Stimulated activated effector memory CD8-positive, alpha-beta T cell treated with anti-CD3 and anti-CD28 coated beads, Interleukin-12 subunit alpha, Interleukin-12 subunit beta, amount 100 ng/mL, for 72 hours (primary cell): ENCODE data around the gene THBS1.

Source experiments
- ATAC-seq: fragments of 150-1000 bp; cut with Tn5 transposase; 2 replicates; pipeline ENCODE4 v1.10.0; 2021
- DNase-seq, 2 donors: peaks; one replicate each; pipeline ENCODE4 v3.0.0; 2021 to 2022; ENCODE audit warnings: low spot score in 2 of 2
- H3K27ac Mint-ChIP-seq: one replicate; pipeline ENCODE4 v1.8.0; 2022; ENCODE audit warnings: mild to moderate bottlenecking, mixed read lengths
- H3K36me3 Mint-ChIP-seq: one replicate; pipeline ENCODE4 v1.8.0; 2022; ENCODE audit warnings: mild to moderate bottlenecking, mixed read lengths
- H3K4me1 Mint-ChIP-seq: one replicate; pipeline ENCODE4 v1.8.0; 2022; ENCODE audit warnings: mixed read lengths
- H3K4me3 Mint-ChIP-seq: one replicate; pipeline ENCODE4 v1.8.0; 2022; ENCODE audit warnings: mild to moderate bottlenecking, mixed read lengths
- H3K9me3 Mint-ChIP-seq: one replicate; pipeline ENCODE4 v1.8.0; 2022; ENCODE audit warnings: mixed read lengths

The THBS1 gene

DNA sequence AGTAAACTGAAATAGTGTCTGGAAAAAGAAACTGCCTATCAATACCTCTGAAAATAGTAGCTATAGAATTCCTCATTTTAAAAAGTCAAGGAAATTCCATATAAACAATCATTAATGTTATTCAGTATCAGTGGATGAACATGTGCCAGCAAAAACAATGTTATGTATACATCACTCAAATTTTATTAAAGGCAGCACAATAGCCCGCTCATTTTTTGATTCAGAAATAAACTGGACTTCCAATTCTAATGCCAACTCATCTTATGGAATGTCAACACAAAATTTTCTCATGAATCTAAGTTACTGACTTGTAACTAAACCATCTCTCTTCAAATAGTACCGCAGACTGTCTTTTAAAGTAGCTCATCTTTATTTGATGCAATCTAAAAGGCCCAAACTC lies 19.0 kb downstream of the THBS1 start:
- Mint-ChIP-seq H3K9me3 (no peaks in the 10 kb centered on the region), H3K4me3 (no peak overlapping the region)

DNA sequence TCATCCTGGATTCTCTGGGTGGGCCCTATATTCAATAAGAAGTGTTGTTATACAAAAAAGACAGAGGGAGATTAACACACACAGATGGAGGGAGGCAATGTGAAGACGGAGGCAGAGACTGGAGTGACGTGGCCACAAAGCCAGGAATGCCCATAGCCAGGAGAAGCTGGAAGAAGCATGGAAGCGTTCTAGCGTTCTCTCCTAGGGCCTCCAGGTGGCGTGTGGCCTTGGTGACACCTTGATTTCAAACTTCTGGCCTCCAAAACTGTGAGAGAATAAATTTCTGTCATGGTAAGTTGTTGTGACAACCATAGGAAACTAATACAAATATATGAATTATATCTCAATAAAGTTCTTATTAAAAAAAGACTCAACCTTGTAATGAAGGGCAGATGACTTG lies 21.3 kb downstream of the THBS1 start:
- Mint-ChIP-seq H3K9me3 (no peaks in the 10 kb centered on the region), H3K4me3 (no peak overlapping the region), H3K4me1 (peaks cover 9% of the 10 kb centered on the region), H3K36me3 (no peaks in the 10 kb centered on the region), H3K27ac (no peak overlapping the region)
- no peak for ATAC-seq
- no peak for DNase-seq

More for the DNA sequence above, 19.0 kb downstream of the THBS1 start:
- H3K36me3 Mint-ChIP-seq, result no peaks in the 10 kb centered on the region
- H3K27ac Mint-ChIP-seq, result no peak overlapping the region
- H3K4me1 Mint-ChIP-seq, result peaks cover 2% of the 10 kb centered on the region
- ATAC-seq (no peak), DNase-seq (no peak)

DNA sequence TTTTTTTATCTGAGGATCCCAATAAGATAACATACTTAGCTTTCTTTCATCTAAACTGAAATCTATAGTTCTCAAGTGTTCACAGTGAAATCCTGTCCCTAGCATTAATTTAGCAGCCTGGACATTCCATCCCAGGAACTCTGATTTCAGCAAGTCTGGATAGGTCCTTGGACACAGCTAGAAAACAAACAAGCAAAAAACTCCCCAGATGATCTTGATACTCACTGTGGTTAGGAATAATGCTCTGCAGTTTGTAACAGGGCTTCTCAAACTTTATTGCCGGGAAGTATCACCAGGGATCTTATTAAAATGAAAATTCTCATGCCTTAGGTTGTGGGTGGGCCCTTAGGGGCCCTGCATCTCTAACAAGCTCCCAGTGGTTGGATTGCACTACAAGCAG lies 24.3 kb downstream of the THBS1 start:
- H3K36me3 Mint-ChIP-seq, result no peaks in the 10 kb centered on the region
- H3K9me3 Mint-ChIP-seq, result no peaks in the 10 kb centered on the region

DNA sequence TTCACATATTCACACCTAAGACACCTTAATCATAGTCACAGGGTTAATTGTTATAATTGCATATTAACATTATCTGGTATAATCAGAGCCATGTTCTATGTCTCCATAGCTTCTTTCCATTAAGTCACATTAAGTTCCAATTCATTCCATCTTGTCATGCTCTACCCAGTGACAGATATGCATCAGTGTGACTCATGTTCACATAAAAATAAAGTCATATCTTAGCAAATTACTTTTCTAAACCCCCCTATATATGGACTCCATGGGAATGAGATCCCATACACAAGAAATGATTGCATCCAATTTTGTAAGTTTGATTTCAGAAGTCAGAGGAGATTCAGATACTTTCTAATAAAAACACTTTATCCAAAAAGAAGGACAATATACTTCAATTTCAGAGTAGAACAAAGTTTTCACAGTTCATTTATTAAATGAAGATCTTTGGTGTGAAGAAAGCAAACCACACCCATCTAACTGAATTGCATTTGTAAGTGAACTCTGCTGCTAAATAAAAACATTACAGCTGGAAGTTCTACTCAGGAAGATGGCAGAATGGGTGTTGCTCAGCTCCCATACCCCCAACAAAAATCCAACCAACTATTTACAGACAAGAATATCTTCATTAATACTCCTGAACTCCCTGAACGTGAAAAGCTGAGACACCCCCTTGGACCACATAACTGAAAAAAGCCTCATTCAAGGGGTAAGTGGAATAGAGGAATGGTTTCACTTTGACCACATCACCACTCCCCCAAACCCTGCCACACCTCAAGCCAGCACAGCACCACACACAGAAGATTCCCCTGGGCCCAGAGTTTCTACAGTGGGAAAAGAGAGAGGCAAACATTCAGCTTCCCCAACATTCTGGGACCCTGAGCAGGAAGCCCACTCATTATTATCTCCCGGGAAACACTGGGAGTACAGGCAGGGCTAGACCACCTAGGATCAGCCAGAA lies 27.6 kb downstream of the THBS1 start:
- ATAC-seq, result no peak
- H3K27ac Mint-ChIP-seq, result no peak overlapping the region
- H3K4me3 Mint-ChIP-seq, result no peak overlapping the region
- peaks cover 12% of the 10 kb centered on the region for H3K9me3 Mint-ChIP-seq
- no peak for DNase-seq
- no peaks in the 10 kb centered on the region for H3K36me3 Mint-ChIP-seq
- peaks cover 24% of the 10 kb centered on the region for H3K4me1 Mint-ChIP-seq

More for the DNA sequence above, 24.3 kb downstream of the THBS1 start:
- Mint-ChIP-seq H3K27ac (no peak overlapping the region), H3K4me1 (peaks cover 24% of the 10 kb centered on the region), H3K4me3 (no peak overlapping the region)
- DNase-seq, result no peak
- no peak for ATAC-seq

DNA sequence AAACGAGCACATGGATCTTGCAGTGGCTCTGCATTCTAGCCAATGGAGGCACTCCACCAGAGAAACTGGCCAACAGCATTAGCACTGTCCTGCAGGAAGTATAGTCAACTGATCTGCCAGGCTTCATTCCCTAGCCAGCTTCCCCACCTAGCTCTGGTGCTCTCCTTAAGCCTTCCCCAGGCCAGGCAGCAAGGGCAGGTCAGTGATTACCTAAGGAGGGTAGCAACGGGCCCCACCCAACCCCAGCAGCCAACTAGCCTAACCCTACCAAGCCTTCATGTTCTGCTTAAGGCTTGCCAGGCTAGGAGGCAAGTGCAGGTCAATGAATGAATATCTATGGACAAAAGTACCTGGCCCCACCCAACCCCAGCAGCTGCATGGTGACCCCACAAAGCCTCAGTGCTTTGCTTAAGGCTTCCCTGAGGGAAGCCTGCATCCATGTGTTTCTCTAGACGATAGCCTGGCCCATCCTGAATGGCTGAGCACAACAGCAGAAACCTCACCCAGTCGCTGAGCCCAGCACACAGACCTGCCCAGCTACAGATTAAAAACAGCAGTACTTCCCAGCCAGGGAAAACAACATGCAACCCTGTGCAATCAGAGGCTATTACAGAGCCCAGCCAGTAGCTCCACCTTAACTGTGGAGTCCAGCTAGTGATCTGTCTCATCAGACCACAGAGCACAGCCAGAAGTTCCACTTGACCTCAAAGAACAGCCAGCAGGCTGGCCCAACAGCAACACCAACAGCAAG lies 28.5 kb downstream of the THBS1 start:
- ATAC-seq (no peak), DNase-seq (no peak)
- Mint-ChIP-seq H3K36me3 (no peaks in the 10 kb centered on the region), H3K27ac (no peak overlapping the region), H3K9me3 (peaks cover 13% of the 10 kb centered on the region), H3K4me1 (peaks cover 24% of the 10 kb centered on the region), H3K4me3 (no peak overlapping the region)

DNA sequence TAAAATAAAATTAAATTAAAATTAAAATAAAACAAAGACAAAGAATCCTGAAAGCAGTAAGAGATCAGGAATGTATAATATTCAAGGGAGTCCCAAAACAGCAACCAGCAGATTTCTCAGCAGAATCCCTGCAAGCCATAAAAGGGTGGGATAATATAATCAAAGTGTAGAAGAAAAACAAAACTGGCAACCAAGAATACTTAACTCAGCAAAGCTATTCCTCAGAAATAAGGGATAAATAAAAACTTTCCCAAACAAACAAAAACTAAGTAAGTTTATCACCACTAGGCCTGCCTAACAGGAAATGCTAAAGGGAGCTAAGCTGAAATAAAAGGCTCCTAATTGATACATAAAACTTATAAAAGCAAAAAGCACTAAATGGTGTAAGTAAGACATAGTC lies 29.8 kb downstream of the THBS1 start:
- H3K36me3 Mint-ChIP-seq, result no peaks in the 10 kb centered on the region
- H3K9me3 Mint-ChIP-seq, result peaks cover 13% of the 10 kb centered on the region
- H3K4me3 Mint-ChIP-seq, result no peak overlapping the region
- no peak for DNase-seq
- no peak overlapping the region for H3K27ac Mint-ChIP-seq
- peaks cover 16% of the 10 kb centered on the region for H3K4me1 Mint-ChIP-seq
- no peak for ATAC-seq

DNA sequence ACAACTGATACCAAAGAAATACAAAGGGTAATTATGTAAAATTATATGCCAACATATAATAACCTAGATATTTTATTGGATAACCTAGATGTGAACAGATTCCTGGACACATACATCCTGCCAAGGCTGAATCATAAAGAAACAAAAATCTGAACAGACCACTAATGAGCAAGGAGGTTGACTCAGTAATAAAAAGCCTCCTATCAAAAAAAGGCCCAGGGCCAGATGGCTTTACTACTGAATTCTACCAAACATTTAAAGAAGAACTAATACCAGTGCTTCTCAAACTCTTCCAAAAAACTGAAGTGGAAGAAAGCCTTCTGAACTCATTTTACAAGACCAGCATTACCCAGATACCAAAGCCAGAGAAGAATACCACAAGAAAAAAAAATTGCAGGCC lies 32.4 kb downstream of the THBS1 start:
- Mint-ChIP-seq H3K27ac (no peak overlapping the region), H3K36me3 (no peaks in the 10 kb centered on the region), H3K4me3 (no peak overlapping the region), H3K9me3 (peaks cover 17% of the 10 kb centered on the region), H3K4me1 (peaks cover 16% of the 10 kb centered on the region)
- ATAC-seq, result no peak
- DNase-seq, result no peak

DNA sequence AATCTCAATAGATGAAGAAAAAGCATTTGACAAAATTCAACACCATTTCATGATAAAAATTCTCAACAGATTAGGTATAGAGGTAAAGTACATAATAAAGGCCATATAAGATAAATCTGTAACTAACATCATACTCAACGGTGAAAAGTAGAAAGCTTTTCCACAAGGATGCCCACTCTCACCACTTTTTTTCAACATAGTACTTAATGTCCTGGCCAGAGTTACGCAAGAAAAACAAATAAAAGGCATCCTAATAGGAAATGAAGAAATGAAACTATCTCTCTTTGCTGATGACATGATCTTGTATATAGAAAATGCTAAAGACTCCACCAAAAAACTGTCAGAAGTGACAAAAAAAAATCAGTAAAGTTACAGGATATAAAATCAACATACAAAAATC lies 33.0 kb downstream of the THBS1 start:
- no peak overlapping the region for H3K4me3 Mint-ChIP-seq
- no peaks in the 10 kb centered on the region for H3K36me3 Mint-ChIP-seq

DNA sequence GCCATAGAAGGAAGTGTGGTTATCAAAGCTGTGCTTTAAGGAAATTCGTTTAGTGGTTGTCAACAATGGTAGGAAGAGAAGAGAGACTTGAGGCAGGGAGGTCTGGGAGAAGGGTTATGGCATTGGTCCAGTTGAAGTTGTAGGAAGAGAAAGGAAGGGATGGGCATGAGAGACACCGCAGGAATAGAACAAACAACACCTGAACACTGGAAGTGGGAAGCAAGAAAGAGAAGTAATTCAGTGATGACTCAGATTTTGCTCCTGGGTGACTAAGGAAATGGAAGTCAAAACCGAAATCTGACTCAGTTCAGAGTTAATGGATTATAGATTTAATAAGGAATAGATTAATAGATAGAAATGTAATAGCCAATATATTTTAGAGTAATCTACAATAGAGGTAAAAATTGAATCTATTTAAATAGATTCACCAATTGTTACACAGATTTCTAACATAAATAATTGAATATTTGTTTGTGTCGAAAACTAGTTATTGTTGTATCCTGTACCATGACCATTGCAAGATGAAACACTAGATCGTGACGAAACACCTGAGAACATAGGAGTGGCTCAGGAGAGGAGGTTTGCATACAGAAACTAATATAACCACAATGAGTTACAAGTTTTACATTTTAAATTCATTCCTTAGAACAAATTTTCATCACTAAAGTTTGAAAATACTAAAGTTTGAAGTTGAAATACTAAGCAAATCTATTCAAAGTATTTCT lies 36.0 kb downstream of the THBS1 start:
- ATAC-seq, result no peak
- Mint-ChIP-seq H3K36me3 (no peaks in the 10 kb centered on the region), H3K27ac (no peak overlapping the region)

More for the DNA sequence above, 33.0 kb downstream of the THBS1 start:
- peaks cover 17% of the 10 kb centered on the region for H3K9me3 Mint-ChIP-seq
- ATAC-seq, result no peak
- H3K27ac Mint-ChIP-seq, result no peak overlapping the region
- H3K4me1 Mint-ChIP-seq, result peaks cover 10% of the 10 kb centered on the region
- DNase-seq, result no peak

DNA sequence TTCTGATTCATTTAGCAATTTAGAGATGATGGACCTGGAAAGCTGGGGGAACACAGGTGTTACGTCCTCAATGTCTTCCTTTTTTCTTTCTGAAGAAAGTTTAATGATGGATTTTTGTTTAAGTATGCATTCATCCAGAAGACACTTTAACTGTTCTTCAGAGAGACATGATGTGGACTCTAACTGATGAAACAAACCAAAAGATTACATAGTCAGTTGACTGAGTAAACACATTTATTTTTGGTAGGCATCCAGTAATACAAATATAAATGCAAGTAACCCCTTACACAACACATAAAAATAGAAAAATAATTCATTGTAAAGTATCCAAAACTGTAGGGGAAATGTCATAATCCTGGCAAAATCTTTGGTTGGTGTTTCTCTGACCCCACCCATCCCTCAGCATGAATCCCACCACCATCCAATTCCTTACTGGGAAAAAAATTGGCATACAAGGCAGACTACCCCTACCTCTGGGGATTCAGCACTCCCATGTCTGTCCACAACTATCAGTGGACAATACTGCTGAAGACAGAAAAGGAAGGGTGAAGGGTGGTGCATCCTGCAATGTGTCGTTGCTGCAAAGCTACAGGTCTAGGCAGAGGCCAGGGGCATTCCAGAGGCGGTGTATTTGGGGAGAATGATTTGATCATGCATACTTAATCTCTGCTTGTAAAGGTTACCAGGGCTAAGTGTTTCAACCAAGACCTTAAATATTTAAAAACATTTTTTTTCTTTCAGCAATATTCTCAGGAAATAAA lies 37.4 kb downstream of the THBS1 start:
- no peak overlapping the region for H3K4me3 Mint-ChIP-seq
- ATAC-seq (no peak), DNase-seq (no peak)
- H3K27ac Mint-ChIP-seq, result no peak overlapping the region
- H3K36me3 Mint-ChIP-seq, result no peaks in the 10 kb centered on the region
- H3K4me1 Mint-ChIP-seq, result peaks cover 23% of the 10 kb centered on the region
- peaks cover 7% of the 10 kb centered on the region for H3K9me3 Mint-ChIP-seq

More for the DNA sequence above, 36.0 kb downstream of the THBS1 start:
- peaks cover 11% of the 10 kb centered on the region for H3K4me1 Mint-ChIP-seq
- peaks cover 7% of the 10 kb centered on the region for H3K9me3 Mint-ChIP-seq
- no peak overlapping the region for H3K4me3 Mint-ChIP-seq
- no peak for DNase-seq

DNA sequence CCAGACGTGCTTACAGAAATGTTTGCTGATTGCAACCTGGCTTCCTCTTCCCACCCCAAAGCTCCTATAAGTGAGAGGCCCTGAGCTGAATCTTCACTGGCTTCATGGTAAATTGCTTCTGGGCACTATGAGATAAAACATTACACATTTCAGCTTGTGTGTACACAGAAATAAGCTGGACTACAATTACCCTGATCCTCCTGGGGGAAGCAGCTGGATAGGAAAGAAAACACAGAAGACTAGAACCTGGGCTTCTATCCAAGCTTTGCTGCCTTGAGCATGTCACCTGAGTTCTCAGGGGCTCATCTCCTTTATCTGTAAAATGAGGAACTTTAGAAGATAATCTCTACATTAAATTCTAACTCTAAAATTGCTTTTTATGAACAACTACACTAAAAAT lies 40.3 kb downstream of the THBS1 start:
- H3K4me1 Mint-ChIP-seq, result peaks cover 51% of the 10 kb centered on the region
- peaks cover 9% of the 10 kb centered on the region for H3K36me3 Mint-ChIP-seq
- H3K9me3 Mint-ChIP-seq, result peaks cover 4% of the 10 kb centered on the region
- DNase-seq, result no peak
- no peak overlapping the region for H3K4me3 Mint-ChIP-seq
- ATAC-seq, result no peak
- H3K27ac Mint-ChIP-seq, result no peak overlapping the region

DNA sequence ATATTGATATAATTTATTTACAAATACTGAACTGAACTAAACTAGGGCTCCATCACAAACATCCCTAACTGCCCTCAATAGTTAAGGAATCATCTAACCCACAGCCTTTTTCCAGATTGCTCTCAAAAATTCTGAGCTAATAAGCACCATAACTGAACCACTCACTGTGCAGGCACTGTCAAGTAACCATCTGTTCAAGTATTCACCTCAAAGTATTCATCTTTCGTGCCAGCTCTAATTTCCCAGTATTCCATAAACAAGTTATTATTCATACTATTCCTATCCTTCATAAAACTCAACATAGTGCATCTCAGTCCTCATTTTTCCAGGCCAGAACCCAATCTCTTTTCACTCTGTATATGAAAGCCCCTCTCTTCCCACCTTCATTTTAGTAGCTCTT lies 41.1 kb downstream of the THBS1 start:
- peaks cover 51% of the 10 kb centered on the region for H3K4me1 Mint-ChIP-seq
- no peak for ATAC-seq
- no peaks in the 10 kb centered on the region for H3K9me3 Mint-ChIP-seq
- DNase-seq, result no peak
- H3K36me3 Mint-ChIP-seq, result peaks cover 9% of the 10 kb centered on the region
- H3K27ac Mint-ChIP-seq, result no peak overlapping the region
- no peak overlapping the region for H3K4me3 Mint-ChIP-seq

DNA sequence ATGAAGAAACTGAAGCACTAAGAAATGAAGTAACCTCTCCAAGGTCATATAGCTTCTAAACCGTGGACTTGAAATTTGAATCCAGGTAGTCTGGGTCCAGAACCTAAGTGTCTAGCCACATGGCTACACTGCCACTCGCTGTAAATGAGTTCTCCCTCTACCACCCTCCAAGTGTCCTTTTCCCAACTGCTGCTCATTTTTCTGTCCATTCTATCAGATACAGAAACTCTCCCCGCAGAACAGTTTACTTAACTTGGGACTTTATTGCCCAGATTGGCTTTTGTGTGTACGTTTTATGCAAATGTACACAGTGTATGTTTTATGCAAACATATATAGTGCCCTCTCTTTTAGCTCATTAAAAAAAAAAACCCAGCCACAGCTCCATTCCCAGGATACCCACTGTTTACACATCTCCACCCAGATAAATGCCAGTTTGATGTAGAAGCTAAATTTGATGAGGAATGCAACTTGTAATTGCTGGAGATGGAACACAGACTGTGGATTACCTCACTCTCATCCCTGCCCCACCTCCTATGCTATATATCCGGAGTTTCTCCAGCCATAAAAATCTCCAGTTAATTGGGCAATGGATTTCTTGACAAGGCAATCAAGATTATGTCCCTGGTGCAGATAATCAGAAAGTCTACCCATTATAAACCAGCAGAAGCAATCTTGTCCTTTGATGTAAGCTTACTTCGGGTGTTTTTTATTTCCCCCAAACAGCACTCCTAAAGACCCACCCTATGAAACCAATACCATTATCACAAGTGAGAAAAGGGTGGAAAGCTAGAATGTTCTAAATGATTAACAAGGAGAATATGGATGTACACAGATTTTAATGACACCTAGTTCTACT lies 42.0 kb downstream of the THBS1 start:
- no peak for ATAC-seq
- peaks cover 9% of the 10 kb centered on the region for H3K36me3 Mint-ChIP-seq
- peaks cover 61% of the 10 kb centered on the region for H3K4me1 Mint-ChIP-seq
- H3K4me3 Mint-ChIP-seq, result peak overlapping the region; percentile 78
- DNase-seq, result no peak
- no peaks in the 10 kb centered on the region for H3K9me3 Mint-ChIP-seq
- peak overlapping the region; percentile 48 for H3K27ac Mint-ChIP-seq

DNA sequence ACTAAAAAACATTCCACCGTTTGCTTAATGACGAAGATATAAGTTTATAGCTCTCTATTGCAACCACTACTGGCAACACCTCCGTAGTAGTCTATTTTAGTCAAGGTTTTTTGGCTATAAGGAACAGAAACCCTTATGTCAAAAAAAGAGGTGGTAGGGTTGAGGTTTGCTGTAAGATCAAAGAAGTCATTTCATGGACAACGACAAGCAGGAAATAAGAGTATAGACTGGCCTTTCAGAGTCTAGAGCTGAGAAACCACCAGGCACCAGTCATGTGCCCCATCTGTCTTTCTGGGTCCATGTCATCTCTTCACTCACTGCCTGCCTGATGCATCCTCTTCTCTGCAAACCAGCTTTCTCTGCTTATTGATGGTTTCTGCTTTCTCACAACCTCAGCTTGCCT lies 42.7 kb downstream of the THBS1 start:
- ATAC-seq, result peak; percentile 94
- DNase-seq, result peak in 1 of 2 donors; percentile 74
- Mint-ChIP-seq H3K27ac (peak overlapping the region; percentile 96), H3K4me3 (peak overlapping the region; percentile 78), H3K4me1 (peaks cover 67% of the 10 kb centered on the region), H3K36me3 (peaks cover 9% of the 10 kb centered on the region), H3K9me3 (no peaks in the 10 kb centered on the region)
